CD4-positive, alpha-beta T cell (primary cell): ENCODE data around the gene ANGPTL5. TPM values are rescaled to one million over a fixed set of nuclear protein-coding genes. Genes with fewer than 3 reads are reported as not detected.

Experiments used
- ATAC-seq: fragments of 200-7000 bp; cut with Tn5 transposase; one replicate; pipeline ENCODE4 v1.10.0; 2022; ENCODE audit warnings: mild to moderate bottlenecking; ENCODE audit not compliant: poor library complexity
- CTCF ChIA-PET: fragments of 350-600 bp; sonication (Branson Sonifier 250); formaldehyde crosslinking; loops from one replicate; lab custom pipeline; 2021; ENCODE audit warnings: antibody characterized with exemption, inconsistent platforms; lab: Charles Lee
- POLR2A ChIA-PET: fragments of 350-600 bp; sonication (Branson Sonifier 250); formaldehyde crosslinking; loops from one replicate; lab custom pipeline; 2021; ENCODE audit warnings: antibody characterized with exemption, inconsistent platforms; lab: Charles Lee
- DNase-seq, 14 experiments: peaks; one replicate each; pipeline ENCODE4 v3.0.0-alpha.2; 2013 to 2020; ENCODE audit warnings: mixed read lengths in 2 of 14
- H3K27ac ChIP-seq, 2 donors: one replicate each; pipeline versions ENCODE4 v1.5.1 to v1.7.0; 2013; ENCODE audit warnings: low read length in 2 of 2, low read depth in 1 of 2, mild to moderate bottlenecking in 1 of 2
- H3K27me3 ChIP-seq, 2 experiments: 1 replicate in 1 of 2; 2 replicates in 1 of 2; pipeline versions ENCODE4 v1.6.1 to v1.7.0; 2013; ENCODE audit warnings: low read length in 2 of 2, control low read depth in 1 of 2, mild to moderate bottlenecking in 1 of 2, moderate library complexity in 1 of 2; ENCODE audit not compliant: insufficient read depth in 2 of 2, control insufficient read depth in 1 of 2
- H3K36me3 ChIP-seq: one replicate; pipeline ENCODE4 v1.6.1; 2013; ENCODE audit warnings: low read length, control low read depth; ENCODE audit not compliant: insufficient read depth
- H3K4me1 ChIP-seq: one replicate; pipeline ENCODE4 v1.6.1; 2013; ENCODE audit warnings: low read length, control low read depth; ENCODE audit not compliant: insufficient read depth
- H3K4me3 ChIP-seq: one replicate; pipeline ENCODE4 v1.5.1; 2013; ENCODE audit warnings: mild to moderate bottlenecking, low read length, moderate library complexity
- H3K9me3 ChIP-seq, 2 experiments: 1 replicate in 1 of 2; 2 replicates in 1 of 2; pipeline versions ENCODE4 v1.6.1 to v1.7.0; 2013; ENCODE audit warnings: low read length in 2 of 2, mild to moderate bottlenecking in 2 of 2, control low read depth in 1 of 2, moderate library complexity in 1 of 2; ENCODE audit not compliant: control insufficient read depth in 1 of 2, insufficient read depth in 1 of 2
- H3K27ac Mint-ChIP-seq: one replicate; pipeline ENCODE4 v1.8.0; 2020; ENCODE audit warnings: mixed read lengths
- H3K27me3 Mint-ChIP-seq: one replicate; pipeline ENCODE4 v1.8.0; 2021; ENCODE audit warnings: mixed read lengths
- H3K36me3 Mint-ChIP-seq: one replicate; pipeline ENCODE4 v1.8.0; 2021; ENCODE audit warnings: low read depth, mixed read lengths
- H3K4me1 Mint-ChIP-seq: one replicate; pipeline ENCODE4 v1.8.0; 2021; ENCODE audit warnings: low read depth, mixed read lengths
- H3K4me3 Mint-ChIP-seq: one replicate; pipeline ENCODE4 v1.8.0; 2020; ENCODE audit warnings: mild to moderate bottlenecking, mixed read lengths
- H3K9me3 Mint-ChIP-seq: one replicate; pipeline ENCODE4 v1.8.0; 2020; ENCODE audit warnings: mixed read lengths
- intact Hi-C, 2 experiments: fragments of 100-400 bp; cut with DNase I in 1 of 2; cut with micrococcal nuclease in 1 of 2; formaldehyde crosslinking; loops; one replicate each; pipeline versions ENCODE4 v1.15.1 to v1.9.0; 2023 to 2025; cut with DNase I, micrococcal nuclease
- total RNA-seq, 174 experiments: library from RNA in 2 of 174; stranded (reverse) in 2 of 174; gene quantifications; one replicate each; pipeline ENCODE4 v1.2.3 and lab custom pipeline; 2021 to 2026
- TF ChIP-seq, protein P1 (sequence below): fragments of 200-600 bp; IDR thresholded peaks from one replicate; pipeline ENCODE4 v1.8.0; 2022; ENCODE audit warnings: antibody characterized with exemption, mild to moderate bottlenecking

ANGPTL5 gene
- total RNA-seq, 2 experiments from 2014 or later = not detected

DNA sequence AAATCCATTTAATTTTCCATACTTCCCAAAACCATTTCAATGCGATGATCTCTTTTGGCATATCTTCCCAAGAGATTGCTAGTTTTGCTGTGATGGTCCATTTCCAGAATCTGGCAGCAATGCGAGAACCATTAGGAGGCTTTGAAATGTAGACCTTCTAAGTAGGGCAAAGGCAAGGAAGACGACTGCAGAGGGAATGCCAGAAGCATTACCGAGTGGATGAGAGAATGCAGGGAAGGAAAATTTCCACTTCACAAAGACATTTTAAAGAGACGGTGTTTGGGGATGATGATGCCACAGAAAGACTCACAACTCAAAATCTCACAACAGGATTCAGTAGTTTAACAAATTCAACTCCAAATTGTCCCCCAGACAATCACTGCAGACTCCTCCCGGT lies 2.0 kb downstream of the ANGPTL5 start:
- intact Hi-C loops = loop anchor here in 1 of 2 experiments (10.0 kb wide), 1 partner anchor 350 kb away; no protein-coding TSS in a partner anchor
- Histone ChIP-seq H3K4me1 (peaks cover 10% of the 10 kb centered on the region), H3K4me3 (peak overlapping the region; percentile 75), H3K36me3 (no peaks in the 10 kb centered on the region), H3K9me3 (no peaks in the 10 kb centered on the region), H3K27ac (no peak overlapping the region), H3K27me3 (no peaks in the 10 kb centered on the region)
- H3K4me1 Mint-ChIP-seq = peaks cover 25% of the 10 kb centered on the region
- ATAC-seq (no peak), DNase-seq (no peak)
- ChIA-PET CTCF (interaction anchor here (0.8 to 1.1 kb wide), 2 partner anchors 82 to 355 kb away, joined by 3 to 4 read pairs; no protein-coding TSS in a partner anchor), POLR2A (interaction anchor here (0.6 to 1.2 kb wide), 4 partner anchors 9 to 1357 kb away, joined by 3 to 5 read pairs (median 3); partner anchors contain the start of gene DYNC2H1)
- H3K4me3 Mint-ChIP-seq = peak overlapping the region; percentile 96
- H3K9me3 Mint-ChIP-seq = no peaks in the 10 kb centered on the region
- peak overlapping the region; percentile 87 for H3K27ac Mint-ChIP-seq
- peaks cover 5% of the 10 kb centered on the region for H3K27me3 Mint-ChIP-seq
- TF ChIP-seq, protein P1, sequence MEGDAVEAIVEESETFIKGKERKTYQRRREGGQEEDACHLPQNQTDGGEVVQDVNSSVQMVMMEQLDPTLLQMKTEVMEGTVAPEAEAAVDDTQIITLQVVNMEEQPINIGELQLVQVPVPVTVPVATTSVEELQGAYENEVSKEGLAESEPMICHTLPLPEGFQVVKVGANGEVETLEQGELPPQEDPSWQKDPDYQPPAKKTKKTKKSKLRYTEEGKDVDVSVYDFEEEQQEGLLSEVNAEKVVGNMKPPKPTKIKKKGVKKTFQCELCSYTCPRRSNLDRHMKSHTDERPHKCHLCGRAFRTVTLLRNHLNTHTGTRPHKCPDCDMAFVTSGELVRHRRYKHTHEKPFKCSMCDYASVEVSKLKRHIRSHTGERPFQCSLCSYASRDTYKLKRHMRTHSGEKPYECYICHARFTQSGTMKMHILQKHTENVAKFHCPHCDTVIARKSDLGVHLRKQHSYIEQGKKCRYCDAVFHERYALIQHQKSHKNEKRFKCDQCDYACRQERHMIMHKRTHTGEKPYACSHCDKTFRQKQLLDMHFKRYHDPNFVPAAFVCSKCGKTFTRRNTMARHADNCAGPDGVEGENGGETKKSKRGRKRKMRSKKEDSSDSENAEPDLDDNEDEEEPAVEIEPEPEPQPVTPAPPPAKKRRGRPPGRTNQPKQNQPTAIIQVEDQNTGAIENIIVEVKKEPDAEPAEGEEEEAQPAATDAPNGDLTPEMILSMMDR = no peak
- peaks cover 8% of the 10 kb centered on the region for H3K36me3 Mint-ChIP-seq

DNA sequence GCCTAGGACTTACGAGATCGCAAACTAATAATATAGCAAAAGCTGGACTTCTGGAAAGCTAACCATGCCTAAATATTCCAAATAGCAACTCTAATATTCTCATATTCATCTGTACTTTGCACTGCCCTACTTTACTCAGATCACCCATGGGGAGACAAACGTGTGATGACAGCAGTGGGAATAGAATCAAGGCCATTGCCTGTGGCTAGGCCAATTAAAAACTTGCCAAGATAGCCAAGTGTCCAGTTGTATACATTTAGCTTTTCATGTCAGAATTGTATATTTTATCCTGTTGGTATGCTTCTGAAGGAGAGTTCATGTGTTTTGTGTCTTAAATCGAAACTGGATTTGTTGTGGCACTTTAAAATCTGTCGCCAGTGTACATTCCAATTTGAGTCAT lies 2.7 kb downstream of the ANGPTL5 start:
- H3K9me3 ChIP-seq = no peaks in the 10 kb centered on the region
- H3K27ac Mint-ChIP-seq = no peak overlapping the region
- H3K4me3 ChIP-seq = no peak overlapping the region
- ChIA-PET POLR2A (no interaction called here), CTCF (no interaction called here)
- H3K36me3 ChIP-seq = no peaks in the 10 kb centered on the region
- no peak for DNase-seq
- TF ChIP-seq, protein P1 = no peak
- no peak for ATAC-seq
- H3K27me3 ChIP-seq = no peaks in the 10 kb centered on the region
- H3K4me1 ChIP-seq = peaks cover 10% of the 10 kb centered on the region
- intact Hi-C loops = loop anchor here in 1 of 2 experiments (10.0 kb wide), 1 partner anchor 351 kb away; no protein-coding TSS in a partner anchor
- H3K4me1 Mint-ChIP-seq = peaks cover 25% of the 10 kb centered on the region
- H3K27ac ChIP-seq = no peak overlapping the region
- H3K9me3 Mint-ChIP-seq = no peaks in the 10 kb centered on the region
- H3K36me3 Mint-ChIP-seq = peaks cover 8% of the 10 kb centered on the region
- H3K27me3 Mint-ChIP-seq = peaks cover 12% of the 10 kb centered on the region
- peak overlapping the region; percentile 43 for H3K4me3 Mint-ChIP-seq

DNA sequence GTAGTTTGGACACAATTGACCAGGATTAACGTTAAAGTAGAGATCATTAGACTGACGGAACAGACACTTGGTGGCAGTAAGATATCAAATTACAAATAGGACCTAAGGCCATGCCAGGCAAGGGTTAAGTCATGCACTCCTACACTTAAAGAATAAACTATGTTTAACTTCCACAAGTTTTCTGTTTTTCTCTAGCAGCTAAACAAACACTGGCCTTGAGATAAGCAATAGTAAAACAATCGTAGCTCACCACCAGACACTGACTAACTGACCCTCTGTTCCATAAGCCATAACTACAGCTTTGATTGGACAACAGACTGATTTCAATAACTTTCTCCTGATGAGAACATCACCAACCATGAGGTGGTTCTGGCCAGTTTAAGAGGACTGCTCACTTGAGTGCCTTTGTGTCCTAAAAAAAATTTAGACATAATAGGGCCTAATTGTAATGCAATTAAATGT lies 3.5 kb downstream of the ANGPTL5 start:
- TF ChIP-seq, protein P1 = no peak
- no peaks in the 10 kb centered on the region for H3K9me3 ChIP-seq
- intact Hi-C loops = loop anchor here in 1 of 2 experiments (10.0 kb wide), 1 partner anchor 352 kb away; no protein-coding TSS in a partner anchor
- ChIA-PET CTCF (no interaction called here), POLR2A (no interaction called here)
- no peaks in the 10 kb centered on the region for H3K27me3 ChIP-seq
- no peaks in the 10 kb centered on the region for H3K36me3 ChIP-seq
- H3K27me3 Mint-ChIP-seq = peaks cover 12% of the 10 kb centered on the region
- H3K4me1 Mint-ChIP-seq = peaks cover 25% of the 10 kb centered on the region
- H3K27ac Mint-ChIP-seq = no peak overlapping the region
- H3K4me3 ChIP-seq = no peak overlapping the region
- ATAC-seq (no peak), DNase-seq (no peak)
- H3K4me1 ChIP-seq = peaks cover 10% of the 10 kb centered on the region
- H3K9me3 Mint-ChIP-seq = no peaks in the 10 kb centered on the region
- peaks cover 8% of the 10 kb centered on the region for H3K36me3 Mint-ChIP-seq
- no peak overlapping the region for H3K4me3 Mint-ChIP-seq
- H3K27ac ChIP-seq = no peak overlapping the region
